GM13976 (cell line): ENCODE data around the gene ARHGEF7.

Source experiments
- DNase-seq: peaks from one replicate; pipeline ENCODE4 v3.0.0; 2012; ENCODE audit warnings: low spot score
- CTCF ChIP-seq: IDR thresholded peaks from 2 replicates; pipeline ENCODE4 v1.5.1; 2012; ENCODE audit warnings: borderline replicate concordance, mild to moderate bottlenecking; ENCODE audit not compliant: insufficient read depth; ENCODE audit errors: extremely low read depth, missing control alignments, control extremely low read depth
- in situ Hi-C: fragments of 300-500 bp; cut with MboI; formaldehyde crosslinking; loops from one replicate; pipeline ENCODE4 v1.12.0; 2022; ENCODE audit warnings: low sequenced_read_pairs, mixed read lengths, inconsistent platforms; ENCODE audit not compliant: unreplicated experiment

ARHGEF7 gene

GRCh38 chr13:111262715-111263114 lies 147.6 kb downstream of the ARHGEF7 start:
- DNase-seq, result no peak
- in situ Hi-C loops, result no loop called here
- TF ChIP-seq CTCF, result no peak

DNA sequence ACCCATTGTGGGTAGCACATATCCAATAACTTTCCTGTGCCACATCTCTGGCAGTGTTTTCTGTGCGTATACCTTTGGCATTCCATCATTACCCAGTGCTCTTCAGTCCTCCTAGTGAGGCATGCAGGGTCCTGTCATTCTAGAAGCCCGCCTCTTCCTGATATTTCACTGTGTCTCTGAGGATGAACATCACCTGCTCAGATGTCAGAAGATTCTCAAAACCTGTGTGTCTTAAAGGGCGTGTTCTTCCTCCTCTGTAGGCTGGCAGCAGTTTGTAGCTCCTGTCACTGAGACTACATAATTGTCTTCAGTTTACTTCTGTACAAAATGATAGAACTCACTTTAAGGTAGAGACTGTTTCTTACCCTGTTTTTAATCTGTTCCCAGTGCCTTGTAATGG lies 148.5 kb downstream of the ARHGEF7 start:
- no peak for DNase-seq
- TF ChIP-seq CTCF, result no peak
- in situ Hi-C loops, result no loop called here

GRCh38 chr13:111265006-111265700 lies 150.0 kb downstream of the ARHGEF7 start:
- no peak for TF ChIP-seq CTCF
- in situ Hi-C loops, result no loop called here
- no peak for DNase-seq

GRCh38 chr13:111265701-111266035 lies 150.6 kb downstream of the ARHGEF7 start:
- TF ChIP-seq CTCF, result no peak
- no peak for DNase-seq
- in situ Hi-C loops, result no loop called here

DNA sequence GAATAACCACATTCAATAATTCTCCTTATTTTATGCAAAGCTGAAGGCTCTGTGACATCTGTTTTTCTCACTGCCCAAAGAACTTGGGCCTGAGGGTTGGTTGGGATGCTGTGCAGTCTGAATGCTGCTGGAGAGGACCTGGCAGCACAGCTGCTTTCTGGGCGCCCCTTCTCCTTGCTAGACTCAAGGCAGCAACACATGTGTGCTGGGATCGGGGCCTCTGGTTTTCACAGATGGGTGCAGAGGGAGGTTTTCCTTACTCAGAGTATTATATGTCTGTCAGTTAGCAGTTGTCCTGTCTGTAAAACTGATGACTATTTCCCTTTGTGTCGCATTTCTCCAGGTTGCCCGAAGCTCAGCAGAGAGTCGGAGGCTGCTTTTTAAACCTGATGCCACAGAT lies 152.1 kb downstream of the ARHGEF7 start:
- DNase-seq, result no peak
- no peak for TF ChIP-seq CTCF
- in situ Hi-C loops, result no loop called here

DNA sequence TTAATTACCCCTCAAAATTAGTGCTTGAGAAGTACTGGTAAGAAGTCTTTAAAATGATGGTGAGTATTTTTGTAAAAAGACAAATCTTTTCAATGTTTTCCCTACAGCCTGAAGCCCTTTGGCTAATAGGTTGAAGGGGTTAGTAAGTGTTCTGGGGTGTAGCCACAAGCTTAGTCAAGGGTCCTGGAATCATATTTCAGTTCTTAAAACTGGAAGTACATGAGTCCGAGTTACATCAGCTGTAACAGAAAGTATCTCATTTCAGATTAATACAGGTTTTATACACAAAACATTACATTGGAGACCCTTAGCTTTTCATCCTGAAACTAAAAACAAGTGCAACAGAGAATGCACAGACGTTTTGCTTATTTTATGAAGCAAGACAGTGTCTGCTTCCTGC lies 152.7 kb downstream of the ARHGEF7 start:
- DNase-seq, result no peak
- TF ChIP-seq CTCF, result no peak
- in situ Hi-C loops, result no loop called here
